ENCODE measurements around the gene NAP1L4.

NAP1L4 gene

GRCh38 chr11:2919188-2919587 is 72.9 kb downstream of the NAP1L4 start:
- Histone ChIP-seq H3K9ac (ENCODE audit: low read depth, low read length, poor library complexity, severe bottlenecking) (no peak overlapping the region), H4K20me1 (ENCODE audit: insufficient read depth, low read length, poor library complexity, severe bottlenecking) (no peaks in the 10 kb centered on the region), H3K36me3 (ENCODE audit: insufficient read depth, low read length) (no peaks in the 10 kb centered on the region)

DNA sequence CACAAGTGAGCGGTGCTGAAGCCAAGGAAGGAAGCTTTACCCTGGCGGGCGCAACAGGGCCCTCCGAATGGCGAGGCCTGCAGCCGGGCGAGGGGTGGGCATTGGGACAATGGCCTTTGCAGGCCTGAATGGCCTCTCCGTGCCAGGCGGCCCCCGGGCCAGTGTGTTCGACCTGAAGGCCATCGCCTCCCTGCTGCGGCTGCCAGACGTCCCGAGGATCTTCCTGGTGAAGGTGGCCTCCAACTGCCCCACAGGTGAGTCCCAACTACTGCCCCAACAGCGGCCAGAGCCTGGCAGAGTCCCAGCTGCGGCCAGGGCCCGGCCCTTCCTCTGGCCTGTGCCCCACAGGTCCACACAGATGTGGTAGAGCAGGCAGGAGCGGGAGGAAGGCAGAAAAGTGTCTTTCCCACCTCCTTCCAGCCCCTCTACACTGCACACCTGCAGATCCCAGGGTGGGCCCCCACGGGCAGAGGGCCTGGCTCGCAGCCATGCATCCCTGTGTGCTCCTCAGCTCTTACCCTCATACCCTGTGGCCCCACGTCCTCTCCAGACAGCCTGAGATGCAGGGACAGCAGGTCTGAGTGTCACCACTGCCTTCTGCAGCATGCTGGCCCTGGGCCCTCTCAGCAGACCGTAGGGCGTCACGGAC is 74.2 kb downstream of the NAP1L4 start:
- H3K27me3 ChIP-seq (ENCODE audit: insufficient read depth, low read length, poor library complexity, severe bottlenecking), result no peaks in the 10 kb centered on the region
- H3K4me1 ChIP-seq (ENCODE audit: insufficient read depth, low read length, poor library complexity, severe bottlenecking), result peaks cover 27% of the 10 kb centered on the region
- H4K20me1 ChIP-seq (ENCODE audit: insufficient read depth, low read length, poor library complexity, severe bottlenecking), result no peaks in the 10 kb centered on the region
- H3K4me2 ChIP-seq (ENCODE audit: low read depth, low read length, poor library complexity, severe bottlenecking), result no peak overlapping the region
- H3K36me3 ChIP-seq (ENCODE audit: insufficient read depth, low read length), result no peaks in the 10 kb centered on the region
- H3F3A ChIP-seq (ENCODE audit: low read depth), result no peaks in the 10 kb centered on the region
- H3K9me2 ChIP-seq (replicated peaks; ENCODE audit: low read depth, low read length), result no peaks in the 10 kb centered on the region
- H3K79me2 ChIP-seq (ENCODE audit: insufficient read depth, low read length), result no peaks in the 10 kb centered on the region
- no peak overlapping the region for H3K9ac ChIP-seq (ENCODE audit: low read depth, low read length, poor library complexity, severe bottlenecking)
- H3K4me3 ChIP-seq (ENCODE audit: low read length, poor library complexity, severe bottlenecking), result no peak overlapping the region
- TF ChIP-seq EZH2phosphoT487 (IDR thresholded peaks at IDR 0.05; ENCODE audit: borderline replicate concordance), result no peak
- TF ChIP-seq CTCF (conservative IDR thresholded peaks at IDR 0.05; ENCODE audit: low read length), result no peak
- H2AFZ ChIP-seq (ENCODE audit: low read length), result no peak overlapping the region
- no peaks in the 10 kb centered on the region for H3K9me3 ChIP-seq (ENCODE audit: insufficient read depth, low read depth, low read length)

More at GRCh38 chr11:2919188-2919587, 72.9 kb downstream of the NAP1L4 start:
- peaks cover 15% of the 10 kb centered on the region for H3K4me1 ChIP-seq (ENCODE audit: insufficient read depth, low read length, poor library complexity, severe bottlenecking)
- H2AFZ ChIP-seq (ENCODE audit: low read length), result no peak overlapping the region
- H3K9me3 ChIP-seq (ENCODE audit: insufficient read depth, low read depth, low read length), result no peaks in the 10 kb centered on the region
- no peaks in the 10 kb centered on the region for H3K79me2 ChIP-seq (ENCODE audit: insufficient read depth, low read length)
- H3F3A ChIP-seq (ENCODE audit: low read depth), result no peaks in the 10 kb centered on the region
- TF ChIP-seq EZH2phosphoT487 (IDR thresholded peaks at IDR 0.05; ENCODE audit: borderline replicate concordance), result no peak
- no peak for TF ChIP-seq CTCF (conservative IDR thresholded peaks at IDR 0.05; ENCODE audit: low read length)
- no peaks in the 10 kb centered on the region for H3K27me3 ChIP-seq (ENCODE audit: insufficient read depth, low read length, poor library complexity, severe bottlenecking)
- no peak overlapping the region for H3K4me2 ChIP-seq (ENCODE audit: low read depth, low read length, poor library complexity, severe bottlenecking)
- H3K9me2 ChIP-seq (replicated peaks; ENCODE audit: low read depth, low read length), result no peaks in the 10 kb centered on the region
- no peak overlapping the region for H3K4me3 ChIP-seq (ENCODE audit: low read length, poor library complexity, severe bottlenecking)

GRCh38 chr11:2916892-2917645 is 75.1 kb downstream of the NAP1L4 start:
- H3F3A ChIP-seq (ENCODE audit: low read depth), result no peaks in the 10 kb centered on the region
- no peak overlapping the region for H3K4me2 ChIP-seq (ENCODE audit: low read depth, low read length, poor library complexity, severe bottlenecking)
- H3K9ac ChIP-seq (ENCODE audit: low read depth, low read length, poor library complexity, severe bottlenecking), result no peak overlapping the region
- TF ChIP-seq CTCF (conservative IDR thresholded peaks at IDR 0.05; ENCODE audit: low read length) (no peak), EZH2phosphoT487 (IDR thresholded peaks at IDR 0.05; ENCODE audit: borderline replicate concordance) (no peak)
- no peaks in the 10 kb centered on the region for H3K36me3 ChIP-seq (ENCODE audit: insufficient read depth, low read length)
- H3K9me2 ChIP-seq (replicated peaks; ENCODE audit: low read depth, low read length), result no peaks in the 10 kb centered on the region
- no peak overlapping the region for H3K4me3 ChIP-seq (ENCODE audit: low read length, poor library complexity, severe bottlenecking)
- H3K9me3 ChIP-seq (ENCODE audit: insufficient read depth, low read depth, low read length), result no peaks in the 10 kb centered on the region
- H3K4me1 ChIP-seq (ENCODE audit: insufficient read depth, low read length, poor library complexity, severe bottlenecking), result peaks cover 35% of the 10 kb centered on the region
- H3K79me2 ChIP-seq (ENCODE audit: insufficient read depth, low read length), result no peaks in the 10 kb centered on the region
- no peaks in the 10 kb centered on the region for H4K20me1 ChIP-seq (ENCODE audit: insufficient read depth, low read length, poor library complexity, severe bottlenecking)
- H3K27me3 ChIP-seq (ENCODE audit: insufficient read depth, low read length, poor library complexity, severe bottlenecking), result no peaks in the 10 kb centered on the region
- H2AFZ ChIP-seq (ENCODE audit: low read length), result no peak overlapping the region
